GM23338 (cell line): Measurements from ENCODE around the gene GPR37. TPM values are rescaled to one million over a fixed set of nuclear protein-coding genes. Genes with fewer than 3 reads are reported as not detected.

ENCODE experiments used
- ATAC-seq: fragments of 200-7000 bp; cut with Tn5 transposase; 3 replicates; pipeline ENCODE4 v1.9.1; 2020
- DNase-seq: peaks from one replicate; pipeline ENCODE4 v3.0.0-alpha.2; 2015; ENCODE audit warnings: low spot score
- H2AFZ ChIP-seq: fragments of 200-600 bp; sonication (generic); 2 replicates; pipeline ENCODE4 v1.8.0; 2016; ENCODE audit warnings: antibody characterized with exemption, mild to moderate bottlenecking, moderate library complexity
- H3F3A ChIP-seq: fragments of 200-600 bp; sonication (generic); replicated peaks from 2 replicates; pipeline ENCODE4 v1.8.0; 2017; ENCODE audit warnings: antibody characterized with exemption, mixed run types, low read depth
- H3K27ac ChIP-seq: fragments of 200-600 bp; sonication (generic); 2 replicates; pipeline ENCODE4 v1.6.1; 2016; ENCODE audit warnings: low read depth
- H3K27me3 ChIP-seq: fragments of 200-600 bp; sonication (generic); 2 replicates; pipeline ENCODE4 v1.8.0; 2016; ENCODE audit warnings: mild to moderate bottlenecking, mixed run types, moderate library complexity; ENCODE audit not compliant: insufficient read depth
- H3K36me3 ChIP-seq: fragments of 200-600 bp; sonication (generic); 2 replicates; pipeline ENCODE4 v1.8.0; 2016; ENCODE audit warnings: mild to moderate bottlenecking; ENCODE audit not compliant: insufficient read depth
- H3K4me1 ChIP-seq: fragments of 200-600 bp; sonication (generic); 2 replicates; pipeline ENCODE4 v1.8.0; 2016; ENCODE audit warnings: mild to moderate bottlenecking, moderate library complexity; ENCODE audit not compliant: insufficient read depth
- H3K4me2 ChIP-seq: fragments of 200-600 bp; sonication (generic); 2 replicates; pipeline ENCODE4 v1.7.1; 2017; ENCODE audit warnings: mixed run types
- H3K4me3 ChIP-seq: fragments of 200-600 bp; sonication (generic); 2 replicates; pipeline ENCODE4 v1.6.1; 2016; ENCODE audit warnings: mixed run types
- H3K79me2 ChIP-seq: fragments of 200-600 bp; sonication (generic); replicated peaks from 2 replicates; pipeline ENCODE4 v1.8.0; 2017; ENCODE audit warnings: mild to moderate bottlenecking; ENCODE audit not compliant: insufficient read depth
- H3K9me2 ChIP-seq: fragments of 200-600 bp; sonication (generic); 2 replicates; pipeline ENCODE4 v1.8.0; 2017; ENCODE audit not compliant: insufficient read depth
- H4K20me1 ChIP-seq: fragments of 200-600 bp; sonication (generic); replicated peaks from 2 replicates; pipeline ENCODE4 v1.8.0; 2017; ENCODE audit warnings: mild to moderate bottlenecking; ENCODE audit not compliant: insufficient read depth
- H3K27ac Mint-ChIP-seq: 2 replicates; pipeline ENCODE4 v1.8.0; 2020; ENCODE audit warnings: inconsistent platforms, mild to moderate bottlenecking, moderate library complexity, mixed read lengths
- H3K27me3 Mint-ChIP-seq: 3 replicates; pipeline ENCODE4 v1.8.0; 2022; ENCODE audit warnings: low read depth, mild to moderate bottlenecking, moderate library complexity, mixed read lengths, inconsistent platforms; ENCODE audit not compliant: insufficient read depth, poor library complexity
- H3K36me3 Mint-ChIP-seq: 3 replicates; pipeline ENCODE4 v1.8.0; 2021; ENCODE audit warnings: low read depth, mild to moderate bottlenecking, inconsistent platforms, moderate library complexity, mixed read lengths
- H3K4me1 Mint-ChIP-seq: 3 replicates; pipeline ENCODE4 v1.8.0; 2020; ENCODE audit warnings: mild to moderate bottlenecking, inconsistent platforms, mixed read lengths
- H3K4me3 Mint-ChIP-seq: 3 replicates; pipeline ENCODE4 v1.8.0; 2021; ENCODE audit warnings: moderate library complexity, mild to moderate bottlenecking, inconsistent platforms, mixed read lengths
- H3K9me3 Mint-ChIP-seq: 3 replicates; pipeline ENCODE4 v1.8.0; 2020; ENCODE audit warnings: moderate library complexity, mild to moderate bottlenecking, inconsistent platforms, mixed read lengths
- CREB1 ChIP-seq: fragments of 250-450 bp; sonication (Bioruptor Pico); IDR thresholded peaks from 2 replicates; pipeline ENCODE4 v1.5.0; 2020; ENCODE audit warnings: low read depth, mild to moderate bottlenecking, moderate library complexity
- ETS1 ChIP-seq: IDR thresholded peaks from 2 replicates; pipeline ENCODE4 v1.6.1; 2016; ENCODE audit warnings: antibody characterized with exemption
- EZH2 ChIP-seq: fragments of 200-600 bp; sonication (generic); IDR thresholded peaks from one replicate; pipeline ENCODE4 v1.8.0; 2017; ENCODE audit warnings: antibody characterized with exemption, mild to moderate bottlenecking, low read depth; ENCODE audit not compliant: unreplicated experiment
- EZH2phosphoT487 ChIP-seq: fragments of 200-600 bp; sonication (generic); IDR thresholded peaks from one replicate; pipeline ENCODE4 v1.8.1; 2018; ENCODE audit warnings: antibody characterized with exemption; ENCODE audit not compliant: unreplicated experiment
- JUNB ChIP-seq: IDR thresholded peaks from one replicate; pipeline ENCODE4 v1.6.1; 2016; ENCODE audit warnings: antibody characterized with exemption; ENCODE audit not compliant: unreplicated experiment
- NANOG ChIP-seq: IDR thresholded peaks from 2 replicates; pipeline ENCODE4 v1.6.1; 2016; ENCODE audit warnings: antibody characterized with exemption, borderline replicate concordance
- POLR2AphosphoS5 ChIP-seq: IDR thresholded peaks from 2 replicates; pipeline ENCODE4 v1.6.1; 2016; ENCODE audit warnings: antibody characterized with exemption, low read depth
- STAT1 ChIP-seq: IDR thresholded peaks from one replicate; pipeline ENCODE4 v1.6.1; 2016; ENCODE audit warnings: antibody characterized with exemption; ENCODE audit not compliant: unreplicated experiment
- ZNF114 ChIP-seq: fragments of 250-450 bp; sonication (Bioruptor Pico); IDR thresholded peaks from 2 replicates; pipeline ENCODE4 v1.5.0; 2020; ENCODE audit warnings: mild to moderate bottlenecking, moderate library complexity
- ZNF331 ChIP-seq: fragments of 250-450 bp; sonication (Bioruptor Pico); IDR thresholded peaks from 2 replicates; pipeline ENCODE4 v1.5.0; 2020; ENCODE audit warnings: low read depth, mild to moderate bottlenecking, moderate library complexity
- polyA plus RNA-seq: library from polyadenylated mRNA; unstranded; fragments of >200 nt; fragmentation: Nextera tagmentation; extraction: Ambion mirVana; gene quantifications from 2 replicates; pipeline ENCODE4 v1.2.1, GENCODE V29; 2016
- total RNA-seq: library from RNA; depleted of rRNA; stranded (reverse); fragments of >200 nt; shearing (Covaris generic); gene quantifications from 2 replicates; pipeline ENCODE4 v1.2.3, GENCODE V29; 2014
- TF ChIP-seq, protein P1 (sequence below), 2 experiments: fragments of 200-600 bp in 1 of 2; sonication (generic) in 1 of 2; conservative IDR thresholded peaks; 2 replicates each; pipeline versions ENCODE4 v1.5.1 to v1.6.1; 2016 to 2017; ENCODE audit warnings: antibody characterized with exemption in 2 of 2, low read depth in 2 of 2, mild to moderate bottlenecking in 2 of 2, moderate library complexity in 1 of 2
- TF ChIP-seq, protein P2 (sequence below): IDR thresholded peaks from one replicate; pipeline ENCODE4 v1.6.1; 2018; ENCODE audit warnings: antibody characterized with exemption; ENCODE audit not compliant: unreplicated experiment
- TF ChIP-seq, protein P3 (sequence below): fragments of 250-450 bp; sonication (Bioruptor Pico); IDR thresholded peaks from 2 replicates; pipeline ENCODE4 v1.5.0; 2020; ENCODE audit warnings: mild to moderate bottlenecking, moderate library complexity

GPR37 gene
- total and polyA plus RNA-seq, 2 experiments from 2014 or later = 3.9 to 8.5 TPM

GRCh38 chr7:124796771-124797170 lies 31.2 kb upstream of the GPR37 start:
- Mint-ChIP-seq H3K4me3 (no peak overlapping the region), H3K27ac (no peak overlapping the region), H3K36me3 (no peaks in the 10 kb centered on the region), H3K4me1 (peaks cover 13% of the 10 kb centered on the region; the same call in 2 of the 3 replicates), H3K9me3 (no peaks in the 10 kb centered on the region; the same call in 2 of the 3 replicates), H3K27me3 (no peaks in the 10 kb centered on the region)
- no peaks in the 10 kb centered on the region for H3K79me2 ChIP-seq
- ATAC-seq (no peak), DNase-seq (no peak)
- H4K20me1 ChIP-seq = no peaks in the 10 kb centered on the region
- H3K27me3 ChIP-seq = no peaks in the 10 kb centered on the region
- H3F3A ChIP-seq = no peaks in the 10 kb centered on the region
- no peak overlapping the region for H3K4me3 ChIP-seq
- no peaks in the 10 kb centered on the region for H3K9me2 ChIP-seq
- H3K4me2 ChIP-seq = no peak overlapping the region
- no peak overlapping the region for H2AFZ ChIP-seq
- TF ChIP-seq STAT1 (no peak), EZH2 (no peak), JUNB (no peak), ZNF114 (no peak), EZH2phosphoT487 (no peak), ETS1 (no peak), CREB1 (CRISPR knock-in tag) (no peak), POLR2AphosphoS5 (no peak), ZNF331 (CRISPR knock-in tag) (no peak), NANOG (no peak)
- TF ChIP-seq, protein P1, sequence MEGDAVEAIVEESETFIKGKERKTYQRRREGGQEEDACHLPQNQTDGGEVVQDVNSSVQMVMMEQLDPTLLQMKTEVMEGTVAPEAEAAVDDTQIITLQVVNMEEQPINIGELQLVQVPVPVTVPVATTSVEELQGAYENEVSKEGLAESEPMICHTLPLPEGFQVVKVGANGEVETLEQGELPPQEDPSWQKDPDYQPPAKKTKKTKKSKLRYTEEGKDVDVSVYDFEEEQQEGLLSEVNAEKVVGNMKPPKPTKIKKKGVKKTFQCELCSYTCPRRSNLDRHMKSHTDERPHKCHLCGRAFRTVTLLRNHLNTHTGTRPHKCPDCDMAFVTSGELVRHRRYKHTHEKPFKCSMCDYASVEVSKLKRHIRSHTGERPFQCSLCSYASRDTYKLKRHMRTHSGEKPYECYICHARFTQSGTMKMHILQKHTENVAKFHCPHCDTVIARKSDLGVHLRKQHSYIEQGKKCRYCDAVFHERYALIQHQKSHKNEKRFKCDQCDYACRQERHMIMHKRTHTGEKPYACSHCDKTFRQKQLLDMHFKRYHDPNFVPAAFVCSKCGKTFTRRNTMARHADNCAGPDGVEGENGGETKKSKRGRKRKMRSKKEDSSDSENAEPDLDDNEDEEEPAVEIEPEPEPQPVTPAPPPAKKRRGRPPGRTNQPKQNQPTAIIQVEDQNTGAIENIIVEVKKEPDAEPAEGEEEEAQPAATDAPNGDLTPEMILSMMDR (conservative IDR thresholded peaks at IDR 0.05; ENCODE audit: low read depth in 2 of 2) = no peak
- TF ChIP-seq, protein P2, sequence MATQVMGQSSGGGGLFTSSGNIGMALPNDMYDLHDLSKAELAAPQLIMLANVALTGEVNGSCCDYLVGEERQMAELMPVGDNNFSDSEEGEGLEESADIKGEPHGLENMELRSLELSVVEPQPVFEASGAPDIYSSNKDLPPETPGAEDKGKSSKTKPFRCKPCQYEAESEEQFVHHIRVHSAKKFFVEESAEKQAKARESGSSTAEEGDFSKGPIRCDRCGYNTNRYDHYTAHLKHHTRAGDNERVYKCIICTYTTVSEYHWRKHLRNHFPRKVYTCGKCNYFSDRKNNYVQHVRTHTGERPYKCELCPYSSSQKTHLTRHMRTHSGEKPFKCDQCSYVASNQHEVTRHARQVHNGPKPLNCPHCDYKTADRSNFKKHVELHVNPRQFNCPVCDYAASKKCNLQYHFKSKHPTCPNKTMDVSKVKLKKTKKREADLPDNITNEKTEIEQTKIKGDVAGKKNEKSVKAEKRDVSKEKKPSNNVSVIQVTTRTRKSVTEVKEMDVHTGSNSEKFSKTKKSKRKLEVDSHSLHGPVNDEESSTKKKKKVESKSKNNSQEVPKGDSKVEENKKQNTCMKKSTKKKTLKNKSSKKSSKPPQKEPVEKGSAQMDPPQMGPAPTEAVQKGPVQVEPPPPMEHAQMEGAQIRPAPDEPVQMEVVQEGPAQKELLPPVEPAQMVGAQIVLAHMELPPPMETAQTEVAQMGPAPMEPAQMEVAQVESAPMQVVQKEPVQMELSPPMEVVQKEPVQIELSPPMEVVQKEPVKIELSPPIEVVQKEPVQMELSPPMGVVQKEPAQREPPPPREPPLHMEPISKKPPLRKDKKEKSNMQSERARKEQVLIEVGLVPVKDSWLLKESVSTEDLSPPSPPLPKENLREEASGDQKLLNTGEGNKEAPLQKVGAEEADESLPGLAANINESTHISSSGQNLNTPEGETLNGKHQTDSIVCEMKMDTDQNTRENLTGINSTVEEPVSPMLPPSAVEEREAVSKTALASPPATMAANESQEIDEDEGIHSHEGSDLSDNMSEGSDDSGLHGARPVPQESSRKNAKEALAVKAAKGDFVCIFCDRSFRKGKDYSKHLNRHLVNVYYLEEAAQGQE = no peak
- TF ChIP-seq, protein P3, sequence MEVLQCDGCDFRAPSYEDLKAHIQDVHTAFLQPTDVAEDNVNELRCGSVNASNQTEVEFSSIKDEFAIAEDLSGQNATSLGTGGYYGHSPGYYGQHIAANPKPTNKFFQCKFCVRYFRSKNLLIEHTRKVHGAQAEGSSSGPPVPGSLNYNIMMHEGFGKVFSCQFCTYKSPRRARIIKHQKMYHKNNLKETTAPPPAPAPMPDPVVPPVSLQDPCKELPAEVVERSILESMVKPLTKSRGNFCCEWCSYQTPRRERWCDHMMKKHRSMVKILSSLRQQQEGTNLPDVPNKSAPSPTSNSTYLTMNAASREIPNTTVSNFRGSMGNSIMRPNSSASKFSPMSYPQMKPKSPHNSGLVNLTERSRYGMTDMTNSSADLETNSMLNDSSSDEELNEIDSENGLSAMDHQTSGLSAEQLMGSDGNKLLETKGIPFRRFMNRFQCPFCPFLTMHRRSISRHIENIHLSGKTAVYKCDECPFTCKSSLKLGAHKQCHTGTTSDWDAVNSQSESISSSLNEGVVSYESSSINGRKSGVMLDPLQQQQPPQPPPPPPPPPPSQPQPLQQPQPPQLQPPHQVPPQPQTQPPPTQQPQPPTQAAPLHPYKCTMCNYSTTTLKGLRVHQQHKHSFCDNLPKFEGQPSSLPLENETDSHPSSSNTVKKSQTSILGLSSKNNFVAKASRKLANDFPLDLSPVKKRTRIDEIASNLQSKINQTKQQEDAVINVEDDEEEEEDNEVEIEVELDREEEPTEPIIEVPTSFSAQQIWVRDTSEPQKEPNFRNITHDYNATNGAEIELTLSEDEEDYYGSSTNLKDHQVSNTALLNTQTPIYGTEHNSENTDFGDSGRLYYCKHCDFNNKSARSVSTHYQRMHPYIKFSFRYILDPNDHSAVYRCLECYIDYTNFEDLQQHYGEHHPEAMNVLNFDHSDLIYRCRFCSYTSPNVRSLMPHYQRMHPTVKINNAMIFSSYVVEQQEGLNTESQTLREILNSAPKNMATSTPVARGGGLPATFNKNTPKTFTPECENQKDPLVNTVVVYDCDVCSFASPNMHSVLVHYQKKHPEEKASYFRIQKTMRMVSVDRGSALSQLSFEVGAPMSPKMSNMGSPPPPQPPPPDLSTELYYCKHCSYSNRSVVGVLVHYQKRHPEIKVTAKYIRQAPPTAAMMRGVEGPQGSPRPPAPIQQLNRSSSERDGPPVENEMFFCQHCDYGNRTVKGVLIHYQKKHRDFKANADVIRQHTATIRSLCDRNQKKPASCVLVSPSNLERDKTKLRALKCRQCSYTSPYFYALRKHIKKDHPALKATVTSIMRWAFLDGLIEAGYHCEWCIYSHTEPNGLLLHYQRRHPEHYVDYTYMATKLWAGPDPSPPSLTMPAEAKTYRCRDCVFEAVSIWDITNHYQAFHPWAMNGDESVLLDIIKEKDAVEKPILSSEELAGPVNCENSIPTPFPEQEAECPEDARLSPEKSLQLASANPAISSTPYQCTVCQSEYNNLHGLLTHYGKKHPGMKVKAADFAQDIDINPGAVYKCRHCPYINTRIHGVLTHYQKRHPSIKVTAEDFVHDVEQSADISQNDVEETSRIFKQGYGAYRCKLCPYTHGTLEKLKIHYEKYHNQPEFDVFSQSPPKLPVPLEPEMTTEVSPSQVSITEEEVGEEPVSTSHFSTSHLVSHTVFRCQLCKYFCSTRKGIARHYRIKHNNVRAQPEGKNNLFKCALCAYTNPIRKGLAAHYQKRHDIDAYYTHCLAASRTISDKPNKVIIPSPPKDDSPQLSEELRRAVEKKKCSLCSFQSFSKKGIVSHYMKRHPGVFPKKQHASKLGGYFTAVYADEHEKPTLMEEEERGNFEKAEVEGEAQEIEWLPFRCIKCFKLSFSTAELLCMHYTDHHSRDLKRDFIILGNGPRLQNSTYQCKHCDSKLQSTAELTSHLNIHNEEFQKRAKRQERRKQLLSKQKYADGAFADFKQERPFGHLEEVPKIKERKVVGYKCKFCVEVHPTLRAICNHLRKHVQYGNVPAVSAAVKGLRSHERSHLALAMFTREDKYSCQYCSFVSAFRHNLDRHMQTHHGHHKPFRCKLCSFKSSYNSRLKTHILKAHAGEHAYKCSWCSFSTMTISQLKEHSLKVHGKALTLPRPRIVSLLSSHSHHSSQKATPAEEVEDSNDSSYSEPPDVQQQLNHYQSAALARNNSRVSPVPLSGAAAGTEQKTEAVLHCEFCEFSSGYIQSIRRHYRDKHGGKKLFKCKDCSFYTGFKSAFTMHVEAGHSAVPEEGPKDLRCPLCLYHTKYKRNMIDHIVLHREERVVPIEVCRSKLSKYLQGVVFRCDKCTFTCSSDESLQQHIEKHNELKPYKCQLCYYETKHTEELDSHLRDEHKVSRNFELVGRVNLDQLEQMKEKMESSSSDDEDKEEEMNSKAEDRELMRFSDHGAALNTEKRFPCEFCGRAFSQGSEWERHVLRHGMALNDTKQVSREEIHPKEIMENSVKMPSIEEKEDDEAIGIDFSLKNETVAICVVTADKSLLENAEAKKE (CRISPR knock-in tag) = no peak
- no peaks in the 10 kb centered on the region for H3K4me1 ChIP-seq
- no peak overlapping the region for H3K27ac ChIP-seq
- no peaks in the 10 kb centered on the region for H3K36me3 ChIP-seq
